HL-60 (cell line): ENCODE results near the gene RPUSD1.

ENCODE experiments used
- DNase-seq, 2 experiments: peaks; one replicate each; pipeline ENCODE4 v3.0.0-alpha.2; 2010 to 2020; ENCODE audit warnings: low read depth in 1 of 2, low spot score in 1 of 2
- H3K27ac ChIP-seq: fragments of 250-450 bp; sonication (Bioruptor Pico); replicated peaks from 2 replicates; pipeline ENCODE4 v1.5.1; 2020; ENCODE audit warnings: mild to moderate bottlenecking, moderate library complexity
- H3K27me3 ChIP-seq: fragments of 250-450 bp; sonication (Bioruptor Pico); 2 replicates; pipeline ENCODE4 v1.5.1; 2021; ENCODE audit warnings: mild to moderate bottlenecking, moderate library complexity; ENCODE audit not compliant: insufficient read depth, poor library complexity, severe bottlenecking
- H3K4me3 ChIP-seq: replicated peaks from 2 replicates; pipeline ENCODE4 v1.5.1; 2011; ENCODE audit warnings: mild to moderate bottlenecking, control low read depth, low read length; ENCODE audit not compliant: insufficient read depth
- CTCF ChIP-seq: IDR thresholded peaks from one replicate; pipeline ENCODE4 v1.5.1; 2011; ENCODE audit warnings: low read length, control low read depth, inconsistent platforms; ENCODE audit not compliant: insufficient read depth
- GABPA ChIP-seq: IDR thresholded peaks from 2 replicates; pipeline ENCODE4 v1.6.1; 2012; ENCODE audit warnings: low read depth
- POLR2AphosphoS5 ChIP-seq: IDR thresholded peaks from 2 replicates; pipeline ENCODE4 v1.6.1; 2012; ENCODE audit warnings: low read depth
- REST ChIP-seq: IDR thresholded peaks from 2 replicates; pipeline ENCODE4 v1.6.1; 2012; ENCODE audit warnings: low read depth; ENCODE audit not compliant: insufficient replicate concordance
- SPI1 ChIP-seq: IDR thresholded peaks from 2 replicates; pipeline ENCODE4 v1.6.1; 2012; ENCODE audit warnings: low read depth, mild to moderate bottlenecking, borderline replicate concordance

RPUSD1 gene

GRCh38 chr16:774086-775001 lies 13.8 kb downstream of the RPUSD1 start:
- Histone ChIP-seq H3K27me3 (peaks cover 3% of the 10 kb centered on the region), H3K27ac (no peak overlapping the region), H3K4me3 (no peak overlapping the region)
- TF ChIP-seq POLR2AphosphoS5 (no peak), REST (no peak), SPI1 (no peak), CTCF (no peak), GABPA (no peak)
- DNase-seq, result no peak

- DNase-seq, result no peak
- Histone ChIP-seq H3K4me3 (no peak overlapping the region), H3K27me3 (no peaks in the 10 kb centered on the region), H3K27ac (no peak overlapping the region)
- TF ChIP-seq REST, result no peak
- TF ChIP-seq CTCF, result no peak
- TF ChIP-seq POLR2AphosphoS5, result no peak
- TF ChIP-seq SPI1, result no peak
- TF ChIP-seq GABPA, result no peak
Observed at GRCh38 chr16:772959-773358, 15.2 kb downstream of the RPUSD1 start.

GRCh38 chr16:770411-770810 lies 17.8 kb downstream of the RPUSD1 start:
- Histone ChIP-seq H3K27me3 (no peaks in the 10 kb centered on the region), H3K27ac (no peak overlapping the region), H3K4me3 (no peak overlapping the region)
- DNase-seq, result no peak
- TF ChIP-seq CTCF (no peak), REST (no peak), SPI1 (no peak), GABPA (no peak), POLR2AphosphoS5 (no peak)
